UCSD-AML1 (cell line): ENCODE results near the gene NR2F2.

ENCODE experiments used
- DNase-seq: peaks from one replicate; lab custom pipeline; 2025; ENCODE audit not compliant: unreplicated experiment; lab: John Stamatoyannopoulos, UW

The NR2F2 gene

GRCh38 chr15:96316953-96317629, 13.4 kb upstream of the NR2F2 start:
- DNase-seq = no peak

- DNase-seq = no peak
Observed at GRCh38 chr15:96320107-96320506, 10.4 kb upstream of the NR2F2 start.

- DNase-seq = no peak
Observed at GRCh38 chr15:96320703-96321638, 9.5 kb upstream of the NR2F2 start.

- DNase-seq = no peak
Observed at GRCh38 chr15:96321639-96322535, 8.6 kb upstream of the NR2F2 start.

GRCh38 chr15:96322536-96323318, 7.8 kb upstream of the NR2F2 start:
- no peak for DNase-seq

- DNase-seq = no peak
Observed at GRCh38 chr15:96323319-96324145, 7.0 kb upstream of the NR2F2 start.

GRCh38 chr15:96324192-96324895, 6.2 kb upstream of the NR2F2 start:
- no peak for DNase-seq

- no peak for DNase-seq
Observed at GRCh38 chr15:96324940-96325540, 5.5 kb upstream of the NR2F2 start.

- DNase-seq = no peak
Observed at GRCh38 chr15:96325541-96326327, 4.8 kb upstream of the NR2F2 start.

- DNase-seq = no peak
Observed at GRCh38 chr15:96326328-96327154, 4.0 kb upstream of the NR2F2 start.

GRCh38 chr15:96327155-96327741, 3.3 kb upstream of the NR2F2 start:
- no peak for DNase-seq

- DNase-seq = no peak
Observed at GRCh38 chr15:96328181-96328876, 2.2 kb upstream of the NR2F2 start.

GRCh38 chr15:96328877-96329195, 1.7 kb upstream of the NR2F2 start:
- no peak for DNase-seq

- DNase-seq = no peak
Observed at GRCh38 chr15:96329403-96329981, 1.0 kb upstream of the NR2F2 start.

GRCh38 chr15:96330064-96330449, 443 bp upstream of the NR2F2 start:
- no peak for DNase-seq
